Measurements from ENCODE around the gene PACC1.

PACC1 gene

DNA sequence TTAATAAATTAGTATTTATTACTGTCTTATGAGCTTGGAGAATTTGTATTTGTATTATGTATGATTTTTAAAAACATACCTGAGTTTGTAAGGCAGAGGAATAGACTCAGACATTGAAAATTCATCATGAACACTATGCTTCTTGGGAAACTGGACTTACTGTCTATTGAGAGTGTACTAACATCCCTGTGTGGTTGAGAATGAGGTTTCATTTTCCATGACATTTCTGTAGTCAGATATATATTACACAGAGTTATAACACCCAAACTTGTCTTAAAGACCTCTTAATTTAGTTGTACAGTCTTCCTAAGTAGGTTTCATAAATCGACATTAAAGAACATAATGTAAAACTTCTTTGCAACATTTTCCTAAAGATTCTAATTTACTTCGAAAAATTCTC is 99.5 kb downstream of the PACC1 start:
- TF ChIP-seq, protein P1, sequence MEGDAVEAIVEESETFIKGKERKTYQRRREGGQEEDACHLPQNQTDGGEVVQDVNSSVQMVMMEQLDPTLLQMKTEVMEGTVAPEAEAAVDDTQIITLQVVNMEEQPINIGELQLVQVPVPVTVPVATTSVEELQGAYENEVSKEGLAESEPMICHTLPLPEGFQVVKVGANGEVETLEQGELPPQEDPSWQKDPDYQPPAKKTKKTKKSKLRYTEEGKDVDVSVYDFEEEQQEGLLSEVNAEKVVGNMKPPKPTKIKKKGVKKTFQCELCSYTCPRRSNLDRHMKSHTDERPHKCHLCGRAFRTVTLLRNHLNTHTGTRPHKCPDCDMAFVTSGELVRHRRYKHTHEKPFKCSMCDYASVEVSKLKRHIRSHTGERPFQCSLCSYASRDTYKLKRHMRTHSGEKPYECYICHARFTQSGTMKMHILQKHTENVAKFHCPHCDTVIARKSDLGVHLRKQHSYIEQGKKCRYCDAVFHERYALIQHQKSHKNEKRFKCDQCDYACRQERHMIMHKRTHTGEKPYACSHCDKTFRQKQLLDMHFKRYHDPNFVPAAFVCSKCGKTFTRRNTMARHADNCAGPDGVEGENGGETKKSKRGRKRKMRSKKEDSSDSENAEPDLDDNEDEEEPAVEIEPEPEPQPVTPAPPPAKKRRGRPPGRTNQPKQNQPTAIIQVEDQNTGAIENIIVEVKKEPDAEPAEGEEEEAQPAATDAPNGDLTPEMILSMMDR (IDR thresholded peaks at IDR 0.05; ENCODE audit: low read length, missing control alignments): no peak
- DNase-seq (ENCODE audit: low read depth): no peak
- H3K4me3 ChIP-seq (replicated peaks; ENCODE audit: low read depth, low read length): no peak overlapping the region
